Uterus (tissue), 4 donors: ENCODE measurements around the gene CARD9. TPM values are rescaled to one million over a fixed set of nuclear protein-coding genes. Genes with fewer than 3 reads are reported as not detected.

ENCODE experiments used
- DNase-seq, 2 donors: peaks; one replicate each; pipeline ENCODE4 v3.0.0-alpha.2; 2019 to 2020
- H3K27ac ChIP-seq, 2 donors: fragments of 200-600 bp; sonication (generic); 1 replicate in 1 of 2; 2 replicates in 1 of 2; pipeline ENCODE4 v1.5.1; 2016 to 2018
- H3K27me3 ChIP-seq, 2 donors: fragments of 200-600 bp; sonication (generic); one replicate each; pipeline ENCODE4 v1.5.1; 2018 to 2019; ENCODE audit warnings: control low read depth in 1 of 2
- H3K36me3 ChIP-seq, 2 donors: fragments of 200-600 bp; sonication (generic); one replicate each; pipeline ENCODE4 v1.5.1; 2019; ENCODE audit warnings: control low read depth in 1 of 2
- H3K4me1 ChIP-seq, 2 donors: fragments of 200-600 bp; sonication (generic); one replicate each; pipeline ENCODE4 v1.5.1; 2018 to 2019; ENCODE audit warnings: control low read depth in 1 of 2
- H3K4me3 ChIP-seq, 2 donors: fragments of 200-600 bp; sonication (generic); 1 replicate in 1 of 2; 2 replicates in 1 of 2; pipeline ENCODE4 v1.5.1; 2018 to 2019; ENCODE audit warnings: mild to moderate bottlenecking in 1 of 2
- H3K9me3 ChIP-seq, 2 donors: fragments of 200-600 bp; sonication (generic); one replicate each; pipeline ENCODE4 v1.5.1; 2019; ENCODE audit warnings: control low read depth in 1 of 2
- POLR2A ChIP-seq, 2 donors: fragments of 450-650 bp; IDR thresholded peaks; one replicate each; pipeline ENCODE4 v1.6.1; 2016; ENCODE audit warnings: antibody characterized with exemption in 2 of 2, mild to moderate bottlenecking in 1 of 2, moderate library complexity in 1 of 2
- intact Hi-C: fragments of 100-400 bp; cut with DNase I; formaldehyde crosslinking; loops from one replicate; pipeline ENCODE4 v1.15.1; 2023; ENCODE audit warnings: low total_unique reads
- total RNA-seq, 4 donors: library from RNA; depleted of rRNA in 3 of 4; stranded (reverse); fragments of >200 nt in 3 of 4; gene quantifications; one replicate each; pipeline versions ENCODE4 v1.1.0 to v1.2.4, GENCODE V29; 2014 to 2023
- TF ChIP-seq, protein P1 (sequence below), 4 experiments: fragments of 200-600 bp in 2 of 4; fragments of 450-650 bp in 2 of 4; sonication (generic) in 2 of 4; IDR thresholded peaks; one replicate each; pipeline ENCODE4 v1.5.1; 2016 to 2019; ENCODE audit warnings: antibody characterized with exemption in 4 of 4, mild to moderate bottlenecking in 2 of 4, moderate library complexity in 1 of 4
- donor health status: DM: yes; HTN: yes; CAD: no.

Gene CARD9
- total RNA-seq, 4 donors from 2014 or later = under 0.01 to 10.6 (median 2.5) TPM

DNA sequence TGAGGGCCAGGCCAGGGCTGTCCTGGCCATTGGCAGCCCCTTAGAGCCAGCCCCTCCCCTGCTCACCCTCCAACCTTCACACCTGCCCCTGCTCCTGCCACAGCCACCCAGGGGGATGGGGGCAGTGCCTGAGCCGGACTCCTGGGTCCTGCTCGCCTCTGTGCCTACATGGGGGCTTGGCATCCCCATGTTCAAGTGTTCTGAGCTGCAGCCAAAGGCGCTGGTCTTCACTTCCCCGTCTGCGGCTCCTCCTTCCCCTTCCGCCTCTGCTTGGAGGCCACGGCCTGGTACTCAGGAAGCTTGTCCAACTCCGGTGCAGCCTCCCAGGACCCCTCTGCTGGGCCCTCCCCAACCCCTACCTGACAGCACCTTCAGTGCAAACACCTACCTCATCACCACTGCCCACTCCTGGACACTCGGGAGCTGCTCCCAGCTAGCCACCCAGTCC is 7.7 kb downstream of the CARD9 start:
- intact Hi-C loops = no loop called here
- H3K36me3 ChIP-seq = no peaks in the 10 kb centered on the region
- H3K4me3 ChIP-seq = no peak overlapping the region
- H3K9me3 ChIP-seq = no peaks in the 10 kb centered on the region
- H3K4me1 ChIP-seq = no peaks in the 10 kb centered on the region
- H3K27me3 ChIP-seq = no peaks in the 10 kb centered on the region
- H3K27ac ChIP-seq = no peak overlapping the region
- no peak for DNase-seq
- TF ChIP-seq, protein P1, sequence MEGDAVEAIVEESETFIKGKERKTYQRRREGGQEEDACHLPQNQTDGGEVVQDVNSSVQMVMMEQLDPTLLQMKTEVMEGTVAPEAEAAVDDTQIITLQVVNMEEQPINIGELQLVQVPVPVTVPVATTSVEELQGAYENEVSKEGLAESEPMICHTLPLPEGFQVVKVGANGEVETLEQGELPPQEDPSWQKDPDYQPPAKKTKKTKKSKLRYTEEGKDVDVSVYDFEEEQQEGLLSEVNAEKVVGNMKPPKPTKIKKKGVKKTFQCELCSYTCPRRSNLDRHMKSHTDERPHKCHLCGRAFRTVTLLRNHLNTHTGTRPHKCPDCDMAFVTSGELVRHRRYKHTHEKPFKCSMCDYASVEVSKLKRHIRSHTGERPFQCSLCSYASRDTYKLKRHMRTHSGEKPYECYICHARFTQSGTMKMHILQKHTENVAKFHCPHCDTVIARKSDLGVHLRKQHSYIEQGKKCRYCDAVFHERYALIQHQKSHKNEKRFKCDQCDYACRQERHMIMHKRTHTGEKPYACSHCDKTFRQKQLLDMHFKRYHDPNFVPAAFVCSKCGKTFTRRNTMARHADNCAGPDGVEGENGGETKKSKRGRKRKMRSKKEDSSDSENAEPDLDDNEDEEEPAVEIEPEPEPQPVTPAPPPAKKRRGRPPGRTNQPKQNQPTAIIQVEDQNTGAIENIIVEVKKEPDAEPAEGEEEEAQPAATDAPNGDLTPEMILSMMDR (IDR thresholded peaks at IDR 0.05) = no peak
- TF ChIP-seq POLR2A (IDR thresholded peaks at IDR 0.05) = no peak

DNA sequence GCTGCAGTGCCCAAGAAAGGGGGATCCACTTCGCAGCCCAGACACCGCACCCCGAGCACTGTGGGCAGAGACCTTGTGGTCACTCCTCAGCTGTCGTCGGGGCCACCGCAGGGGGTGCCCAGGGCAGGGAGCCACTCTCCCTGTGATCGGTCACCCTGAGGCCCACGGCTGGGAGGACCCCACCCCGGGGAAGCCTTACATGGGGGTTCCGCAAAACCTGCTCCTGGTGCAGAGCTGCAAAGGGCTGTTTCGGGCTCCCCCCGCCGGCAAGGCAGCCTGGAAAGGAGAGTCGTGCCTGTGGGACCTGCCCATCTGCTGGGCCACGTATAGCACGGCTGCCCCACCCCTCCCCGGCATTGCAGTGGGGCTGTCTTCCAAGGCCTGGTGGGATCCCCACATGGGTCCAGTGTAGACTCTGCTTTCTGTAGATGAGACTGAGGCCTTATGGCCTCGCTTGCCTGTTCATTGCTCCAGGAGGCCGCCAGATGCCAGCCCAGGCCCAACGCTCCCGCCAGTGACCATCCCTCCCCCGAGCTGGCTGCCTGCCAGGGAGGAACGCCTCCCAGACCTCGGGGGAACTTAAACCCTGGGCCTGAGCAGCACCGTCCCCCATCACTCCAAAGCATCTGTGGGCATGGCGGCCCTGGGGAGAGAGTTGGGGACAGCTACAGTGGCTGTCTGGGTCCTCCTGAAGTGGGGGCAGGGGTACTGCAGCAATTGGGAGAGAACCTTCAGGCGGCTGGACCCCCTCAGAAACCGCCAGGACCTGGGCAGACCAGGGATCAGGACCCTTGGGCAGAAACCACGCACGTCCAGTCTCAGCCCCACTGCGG is 8.3 kb downstream of the CARD9 start:
- TF ChIP-seq, protein P1 (IDR thresholded peaks at IDR 0.05) = no peak
- no peak for TF ChIP-seq POLR2A (IDR thresholded peaks at IDR 0.05)
- intact Hi-C loops = no loop called here
- no peak overlapping the region for H3K4me3 ChIP-seq
- H3K9me3 ChIP-seq = no peaks in the 10 kb centered on the region
- no peak overlapping the region for H3K27ac ChIP-seq
- no peaks in the 10 kb centered on the region for H3K36me3 ChIP-seq
- no peaks in the 10 kb centered on the region for H3K27me3 ChIP-seq
- DNase-seq = no peak
- no peaks in the 10 kb centered on the region for H3K4me1 ChIP-seq

DNA sequence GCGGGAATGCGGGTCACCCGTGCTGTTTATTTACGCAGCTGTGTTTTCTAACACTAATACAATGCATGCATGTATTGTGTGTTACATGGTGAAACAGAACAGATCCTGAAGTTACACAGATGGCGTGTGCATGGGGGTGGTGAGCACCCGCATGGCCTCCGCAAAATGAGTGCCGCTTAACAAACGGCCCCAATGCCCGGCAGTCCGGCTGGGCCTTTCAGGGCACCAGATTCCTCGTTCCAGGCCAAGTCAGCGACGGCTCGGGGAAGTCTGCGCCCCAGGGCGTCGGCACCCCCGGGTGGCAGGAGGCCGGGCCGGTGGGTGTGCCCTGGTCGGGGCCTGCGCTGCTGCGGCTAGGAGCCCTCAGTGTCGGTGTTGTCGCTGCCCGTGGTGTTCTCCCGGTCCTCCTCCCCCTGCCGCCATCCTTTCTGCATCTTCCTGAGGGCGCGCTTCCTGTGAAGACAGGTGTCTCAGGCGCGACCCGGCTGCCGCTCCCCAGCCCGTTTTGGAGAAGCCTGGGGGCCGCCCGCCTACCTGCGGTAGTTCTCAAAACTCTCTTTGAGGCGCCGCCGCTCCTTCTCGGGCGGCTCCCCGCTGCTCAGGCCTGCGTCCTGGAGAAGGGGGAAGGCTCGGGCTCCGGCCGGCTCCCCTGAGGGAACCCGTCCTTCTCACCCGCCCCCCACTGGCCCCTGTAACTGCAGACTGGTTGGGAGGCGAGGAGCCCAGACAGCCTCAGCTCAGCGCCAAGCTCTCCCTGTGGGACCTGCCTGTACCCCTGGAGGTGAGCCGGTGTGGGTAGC is 9.3 kb downstream of the CARD9 start:
- Histone ChIP-seq H3K4me1 (no peaks in the 10 kb centered on the region), H3K36me3 (no peaks in the 10 kb centered on the region), H3K4me3 (peak overlapping the region in 1 of 2 donors; percentile 95), H3K9me3 (no peaks in the 10 kb centered on the region), H3K27me3 (no peaks in the 10 kb centered on the region), H3K27ac (no peak overlapping the region)
- no peak for DNase-seq
- TF ChIP-seq POLR2A (IDR thresholded peaks at IDR 0.05) = no peak
- TF ChIP-seq, protein P1 (IDR thresholded peaks at IDR 0.05) = no peak
- intact Hi-C loops = no loop called here

DNA sequence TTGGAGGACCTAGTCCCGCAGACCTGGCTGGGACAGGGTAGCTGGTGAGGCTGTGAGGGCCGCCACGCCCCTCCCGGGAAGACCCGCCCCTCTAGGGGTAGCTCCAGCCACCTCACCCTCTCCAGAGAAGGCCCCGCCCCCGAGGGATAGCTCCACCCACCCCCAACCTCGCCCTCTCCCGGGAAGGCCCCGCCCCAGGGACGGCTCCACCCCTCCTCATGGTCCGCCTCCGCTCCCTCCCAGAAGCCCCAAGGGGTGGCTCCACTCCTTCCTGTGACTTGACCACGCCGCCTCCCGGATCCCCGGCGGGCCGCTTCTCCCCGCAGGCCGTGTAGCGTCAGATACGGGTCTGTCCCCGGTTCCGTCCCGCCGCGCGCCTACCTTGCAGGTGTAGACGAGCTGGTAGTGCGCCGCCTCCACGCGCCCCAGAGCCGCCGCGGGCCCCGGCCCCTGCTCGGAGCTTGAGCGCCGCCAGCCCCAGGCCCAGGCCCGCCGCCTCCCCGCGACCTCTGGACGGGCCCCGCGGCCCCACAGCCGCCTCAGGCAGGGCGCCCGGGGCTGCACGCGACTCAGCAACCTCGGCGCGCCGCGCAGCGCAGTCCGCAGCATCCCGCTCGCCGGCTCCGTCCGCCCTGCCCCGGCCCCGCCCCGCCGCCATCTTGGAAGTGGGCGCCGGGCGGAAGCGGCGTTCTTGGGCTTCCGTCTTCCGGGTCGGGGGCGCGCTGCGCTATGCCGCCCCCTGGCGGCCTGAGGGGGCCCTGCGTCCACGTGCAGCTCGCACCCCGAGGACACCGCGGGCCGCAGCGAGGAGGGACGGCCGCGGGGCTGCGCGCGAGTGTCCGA is 10.1 kb downstream of the CARD9 start, which contains the start of gene DNLZ:
Gene DNLZ (minus strand): TSS at position 639 of the 843 bp plus-strand sequence. CDS start 30 bp downstream, at position 609.
- no peaks in the 10 kb centered on the region for H3K9me3 ChIP-seq
- H3K27me3 ChIP-seq = no peaks in the 10 kb centered on the region
- DNase-seq = peak; percentile 98
- intact Hi-C loops = no loop called here
- peak in 1 of 2 donors; percentile 81 for TF ChIP-seq POLR2A (IDR thresholded peaks at IDR 0.05)
- TF ChIP-seq, protein P1 (IDR thresholded peaks at IDR 0.05) = peak; percentile 89 to 99 (median 99)
- no peaks in the 10 kb centered on the region for H3K4me1 ChIP-seq
- H3K36me3 ChIP-seq = no peaks in the 10 kb centered on the region
- peak within 1 kb of the TSS; percentile 85 to 94 for H3K27ac ChIP-seq
- peak within 1 kb of the TSS; percentile 76 to 95 for H3K4me3 ChIP-seq
